HG03442 (cell line): Measurements from ENCODE around the gene SPSB3.
"Not testable (repeated sequence)": the region's sequence is repeated elsewhere in the genome, so short reads cannot be mapped to it uniquely, and the experiment has no call there.

Experiments
- ATAC-seq: cut with Tn5 transposase; IDR thresholded peaks from one replicate; pipeline ENCODE4 v1.9.1; 2021; ENCODE audit warnings: mild to moderate bottlenecking, moderate library complexity; ENCODE audit not compliant: unreplicated experiment

The SPSB3 gene

DNA sequence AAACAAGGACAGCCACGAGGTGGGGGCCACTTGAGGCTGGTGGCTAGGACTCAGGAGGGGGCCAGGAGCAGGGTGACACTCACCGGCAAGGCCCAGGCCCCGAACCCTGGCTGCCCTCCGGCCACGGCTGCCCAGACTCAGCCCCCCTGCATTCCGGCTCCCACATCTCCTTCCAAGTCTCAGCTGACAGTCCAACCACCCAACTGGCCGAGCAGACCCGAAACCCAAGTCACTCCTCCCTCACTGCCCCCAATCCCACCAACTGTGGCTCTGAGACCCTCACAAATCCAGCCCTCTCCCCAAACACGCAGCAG, 34.9 kb upstream of the SPSB3 start:
- ATAC-seq, result no peak

DNA sequence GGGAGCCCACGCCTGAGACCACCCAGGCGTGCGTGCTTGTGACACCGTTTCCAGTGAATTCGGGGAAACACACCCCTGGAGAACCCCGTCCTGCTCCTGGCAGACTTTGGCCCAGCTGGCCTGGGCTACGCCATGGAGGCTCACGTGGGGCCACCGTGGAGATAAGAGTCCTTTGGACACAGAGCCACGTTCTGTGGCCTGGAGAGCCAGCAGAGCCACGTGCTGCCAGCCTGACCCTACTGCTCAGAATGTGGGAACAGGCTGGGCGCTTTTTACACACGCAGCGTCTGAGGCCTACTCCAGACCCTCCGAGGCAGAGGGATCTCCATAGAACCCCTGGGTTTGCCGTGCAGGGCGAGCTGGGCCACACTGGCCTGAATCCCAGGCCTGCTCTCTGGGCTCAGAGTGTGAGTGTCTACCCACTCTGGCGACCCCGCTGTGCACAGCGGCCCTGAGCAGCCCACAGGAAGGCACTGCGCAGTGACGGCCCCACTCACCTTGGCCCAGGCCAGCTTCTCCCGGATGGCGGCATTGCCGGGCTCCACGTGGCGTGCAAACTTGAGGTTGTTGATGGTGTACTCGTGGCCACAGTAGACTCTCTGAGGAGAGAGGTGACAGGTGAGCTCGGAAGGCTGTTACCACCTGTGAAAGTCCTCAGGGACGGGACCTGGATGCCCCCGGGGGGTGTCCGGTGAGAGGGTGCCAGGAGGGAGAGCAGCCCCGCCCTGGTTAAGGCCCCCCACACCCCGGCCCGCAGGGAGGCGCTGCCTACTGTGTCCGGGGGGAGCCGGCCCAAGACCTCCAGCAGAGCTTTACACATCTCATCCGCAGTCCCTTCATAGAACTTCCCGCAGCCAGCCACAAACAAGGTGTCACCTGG, 34.3 kb upstream of the SPSB3 start:
- ATAC-seq, result no peak

DNA sequence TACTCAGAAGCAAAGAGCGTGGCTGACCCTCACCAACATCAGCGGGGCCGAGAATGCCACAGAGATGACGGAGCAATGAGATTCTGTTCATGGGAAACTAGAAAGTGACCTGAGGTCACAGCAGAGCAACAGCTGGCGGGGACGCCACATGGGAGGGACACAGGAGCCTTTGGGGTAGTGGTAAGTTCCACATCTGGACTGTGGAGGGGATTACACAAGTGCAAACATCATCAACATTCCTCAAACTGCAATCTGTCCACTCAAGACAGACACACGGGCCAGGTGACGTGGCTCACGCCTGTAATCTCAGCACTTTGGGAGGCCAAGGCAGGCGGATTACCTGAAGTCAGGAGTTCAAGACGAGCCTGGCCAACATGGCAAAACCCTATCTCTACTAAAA, 33.1 kb upstream of the SPSB3 start:
- ATAC-seq, result no peak

DNA sequence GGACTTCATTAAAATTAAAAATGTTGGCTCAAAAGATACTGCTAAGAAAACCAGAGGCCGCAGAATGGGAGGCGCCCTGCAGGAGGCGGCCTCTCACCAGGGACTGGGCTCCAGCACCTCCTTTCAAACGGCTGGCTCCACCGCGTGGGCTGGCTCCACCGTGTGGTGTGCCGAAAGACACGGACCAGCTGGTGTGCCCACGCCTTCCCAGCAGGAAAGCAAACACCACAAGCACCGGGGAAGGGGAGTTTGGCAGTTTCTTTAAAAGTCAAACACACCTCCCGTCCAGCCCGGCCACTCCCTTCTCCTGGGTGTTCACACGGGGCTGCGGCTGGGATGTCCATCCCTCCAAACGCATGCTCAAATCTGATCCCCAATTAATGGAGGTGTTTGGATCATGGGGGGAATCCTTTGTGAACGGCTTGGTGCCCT, 30.4 kb upstream of the SPSB3 start:
- no peak for ATAC-seq

DNA sequence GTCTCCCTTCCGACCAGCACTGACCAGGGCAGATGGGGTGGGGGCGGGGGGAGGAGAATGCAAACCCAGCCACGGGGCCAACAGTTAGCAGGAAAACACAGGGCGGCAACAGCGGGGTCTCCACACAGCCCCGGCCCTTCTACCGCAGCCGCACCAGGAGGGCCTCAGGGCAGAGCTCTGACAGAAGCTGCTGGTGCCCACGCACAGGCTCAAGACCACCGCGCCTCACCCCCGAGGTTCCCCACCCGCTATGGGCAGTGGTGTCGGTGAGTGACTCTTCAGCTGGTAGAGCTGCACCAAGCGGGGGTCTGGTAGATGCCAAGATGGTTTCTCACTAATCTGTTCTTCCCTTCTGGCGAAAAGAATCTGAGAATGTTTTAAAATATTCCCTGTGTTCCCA, 28.2 kb upstream of the SPSB3 start:
- no peak for ATAC-seq

GRCh38 chr16:1810106-1810505, 27.7 kb upstream of the SPSB3 start:
- no peak for ATAC-seq

DNA sequence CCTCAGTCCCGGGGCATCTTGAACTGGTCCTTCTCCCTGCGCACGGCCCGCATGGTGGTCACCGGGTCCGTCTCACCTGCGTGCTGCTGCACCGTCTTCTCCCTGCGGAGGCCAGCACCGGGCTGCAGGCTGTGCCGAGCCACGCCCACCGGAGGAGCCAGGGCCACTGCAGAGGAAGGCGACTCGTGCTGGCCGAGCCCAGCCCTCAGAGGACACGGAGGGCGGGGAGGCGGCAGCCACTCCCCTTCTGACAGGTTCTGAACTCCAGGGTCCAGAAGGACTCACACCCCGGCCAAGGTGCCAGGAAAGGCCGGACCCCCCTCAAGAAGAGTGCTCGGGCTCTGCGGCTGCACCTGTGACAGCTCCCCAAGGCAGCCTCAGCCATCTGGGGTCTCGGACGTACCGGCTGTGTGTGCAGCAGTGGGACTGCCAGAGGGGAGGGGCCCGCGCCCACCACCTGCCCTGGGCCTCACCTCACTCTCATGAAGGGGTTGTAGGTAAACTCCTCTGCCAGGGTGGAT, 27.0 kb upstream of the SPSB3 start:
- ATAC-seq, result no peak

DNA sequence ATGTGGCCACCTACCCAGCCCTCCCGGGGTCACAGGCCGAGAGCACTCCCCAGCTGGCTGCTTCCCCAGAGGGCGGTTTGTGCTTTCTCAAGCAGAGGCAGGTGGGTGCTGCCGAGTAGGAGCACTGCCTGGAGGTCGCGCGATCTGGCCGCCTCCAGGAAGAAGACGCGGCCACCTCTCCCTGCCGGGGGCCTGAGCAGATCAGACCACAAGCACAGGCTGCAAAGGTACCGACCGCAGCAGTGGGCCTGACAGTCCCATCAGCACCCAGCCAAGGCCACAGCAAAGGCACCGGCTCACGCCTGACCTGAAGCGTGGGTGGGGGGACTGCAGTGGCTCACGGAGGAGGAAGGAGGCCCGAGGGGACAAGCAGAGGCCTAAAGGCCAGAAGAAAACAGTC, 26.3 kb upstream of the SPSB3 start:
- no peak for ATAC-seq

- ATAC-seq, result no peak
Measured at GRCh38 chr16:1807626-1808025, 25.3 kb upstream of the SPSB3 start.

GRCh38 chr16:1800701-1801100, 18.3 kb upstream of the SPSB3 start:
- no peak for ATAC-seq

DNA sequence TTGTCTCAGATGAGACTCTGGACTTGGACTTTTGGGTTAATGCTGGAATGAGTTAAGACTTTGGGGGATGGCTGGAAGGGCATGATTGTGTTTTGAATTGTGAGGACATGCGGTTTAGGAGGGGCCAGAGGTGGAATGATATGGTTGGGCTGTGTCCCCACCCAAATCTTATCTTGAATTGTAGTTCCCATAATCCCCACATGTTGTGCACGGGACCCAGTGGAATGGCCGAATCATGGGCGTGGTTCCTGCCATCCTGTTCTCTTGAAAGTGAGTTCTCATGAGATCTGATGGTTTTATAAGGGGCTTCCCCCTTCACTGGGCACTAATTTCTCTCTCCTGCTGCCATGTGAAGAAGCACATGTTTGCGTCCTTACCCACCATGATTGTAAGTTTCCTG, 16.9 kb upstream of the SPSB3 start:
- not testable (repeated sequence) for ATAC-seq

GRCh38 chr16:1794908-1795666, 12.7 kb upstream of the SPSB3 start:
- ATAC-seq, result no peak

DNA sequence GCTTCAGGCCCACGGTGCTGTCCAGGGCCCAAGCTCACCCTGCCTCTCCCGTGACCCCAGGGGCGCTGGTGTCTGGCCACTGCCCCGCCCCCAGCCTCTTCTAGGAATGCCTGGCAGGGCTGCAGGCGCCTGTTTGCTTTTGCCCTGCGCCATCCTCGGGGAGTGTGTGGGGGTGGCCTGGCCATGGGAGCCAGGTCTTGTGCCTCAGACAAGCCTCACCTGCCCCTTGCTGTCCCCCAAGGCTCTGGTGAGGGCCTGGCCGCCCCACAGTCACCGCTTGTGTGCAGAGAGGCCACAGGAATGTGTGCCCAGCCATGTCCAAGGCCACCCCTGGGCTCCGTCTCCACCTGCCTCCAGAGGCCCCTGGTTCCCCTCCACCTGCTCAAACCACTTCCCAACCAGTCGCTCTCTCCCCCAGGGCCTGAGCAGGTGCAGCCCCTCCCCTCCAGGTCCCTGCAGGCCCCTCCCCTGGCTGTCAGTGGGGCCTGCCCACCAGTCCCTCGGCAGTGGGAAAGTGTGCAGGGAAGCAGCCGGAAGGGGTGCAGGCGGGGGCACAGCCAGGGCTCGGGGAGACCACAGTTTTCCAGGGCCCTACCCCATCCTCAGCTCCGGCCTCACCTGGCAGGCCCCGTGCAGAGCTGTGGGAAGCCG, 12.0 kb upstream of the SPSB3 start:
- ATAC-seq, result no peak

GRCh38 chr16:1793578-1794220, 11.3 kb upstream of the SPSB3 start, which contains the start of gene IGFALS:
Gene IGFALS, minus strand, starts transcription at chr16:1793705. Its CDS starts 53 bp downstream, at chr16:1793652.
- ATAC-seq, result no peak

DNA sequence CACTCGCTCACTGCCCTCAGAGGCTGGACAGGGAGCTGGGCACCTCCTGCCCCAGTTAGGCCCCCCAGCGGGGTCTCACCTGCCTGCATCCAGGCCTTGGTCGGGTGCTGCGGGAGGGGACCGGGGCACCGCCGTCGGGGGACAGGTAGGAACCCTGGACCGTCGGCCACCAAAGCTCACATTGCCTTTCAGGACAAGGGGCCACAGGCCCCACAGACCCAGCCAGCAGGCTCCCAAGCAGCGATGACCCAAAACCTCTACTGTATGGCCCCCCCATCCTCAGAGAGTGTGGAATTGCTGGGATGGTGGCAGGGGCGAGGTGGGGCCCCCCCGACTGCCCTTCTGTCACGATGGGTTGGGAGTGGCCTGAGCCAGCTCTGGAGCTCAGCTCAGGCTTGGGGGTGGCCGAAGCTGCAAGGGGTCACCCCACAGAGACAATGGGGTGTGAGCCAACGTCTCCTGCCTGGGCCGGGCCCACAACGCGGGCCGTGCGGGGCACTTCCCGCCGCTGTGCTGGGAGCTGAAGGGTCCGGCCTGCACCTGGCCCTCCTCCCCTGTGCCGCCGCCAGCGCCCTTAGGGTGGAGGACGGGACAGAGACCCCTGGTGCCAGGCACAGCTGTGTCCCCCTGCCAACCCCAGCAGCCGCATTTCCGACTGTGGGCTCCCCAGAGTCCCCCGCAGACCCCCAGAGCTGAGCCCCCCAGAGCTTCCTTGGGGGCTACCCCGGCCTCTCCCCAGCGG, 10.6 kb upstream of the SPSB3 start:
- ATAC-seq, result no peak

DNA sequence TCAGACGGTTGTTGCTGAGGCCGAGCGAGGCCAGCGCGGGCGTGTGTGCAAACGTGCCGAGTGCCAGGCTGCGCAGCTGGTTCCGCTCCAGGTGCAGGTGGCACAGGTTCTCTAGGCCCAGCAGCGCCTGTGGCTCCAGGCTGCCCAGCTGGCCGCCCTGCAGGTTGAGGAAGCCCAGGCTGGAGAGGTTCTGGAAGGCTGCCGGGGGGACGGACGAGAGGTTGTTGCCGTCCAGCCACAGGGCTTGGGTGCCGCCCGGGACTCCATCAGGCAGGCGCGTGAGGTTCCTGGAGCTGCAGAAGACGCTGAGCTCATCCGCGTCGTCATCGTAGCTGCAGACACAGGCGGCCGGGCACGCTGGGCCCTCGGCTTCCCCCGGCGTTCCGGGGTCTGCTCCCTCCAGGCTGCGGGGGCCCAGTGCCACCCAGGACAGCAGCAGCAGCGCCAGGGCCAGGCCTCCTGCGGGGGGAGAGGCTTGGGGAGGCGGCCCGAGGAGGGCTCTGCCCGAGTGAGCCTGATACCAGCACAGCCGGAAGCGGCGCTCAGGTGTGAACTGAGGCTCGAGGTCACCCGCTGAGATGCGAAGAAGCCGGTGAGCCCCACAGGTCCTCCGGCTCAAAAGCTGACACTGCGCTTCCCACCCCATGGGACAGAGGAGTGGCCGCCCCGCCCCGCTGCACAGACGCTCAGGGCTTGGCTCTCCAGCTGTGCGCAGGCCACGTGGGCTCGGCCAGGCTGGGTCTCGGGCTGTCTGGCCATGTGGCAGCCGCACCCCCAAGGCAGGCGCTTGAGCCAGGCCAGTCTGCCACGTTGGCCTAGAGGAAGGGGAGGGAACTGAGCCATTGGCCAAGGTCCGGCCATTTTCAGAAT, 9.8 kb upstream of the SPSB3 start:
- ATAC-seq, result no peak

DNA sequence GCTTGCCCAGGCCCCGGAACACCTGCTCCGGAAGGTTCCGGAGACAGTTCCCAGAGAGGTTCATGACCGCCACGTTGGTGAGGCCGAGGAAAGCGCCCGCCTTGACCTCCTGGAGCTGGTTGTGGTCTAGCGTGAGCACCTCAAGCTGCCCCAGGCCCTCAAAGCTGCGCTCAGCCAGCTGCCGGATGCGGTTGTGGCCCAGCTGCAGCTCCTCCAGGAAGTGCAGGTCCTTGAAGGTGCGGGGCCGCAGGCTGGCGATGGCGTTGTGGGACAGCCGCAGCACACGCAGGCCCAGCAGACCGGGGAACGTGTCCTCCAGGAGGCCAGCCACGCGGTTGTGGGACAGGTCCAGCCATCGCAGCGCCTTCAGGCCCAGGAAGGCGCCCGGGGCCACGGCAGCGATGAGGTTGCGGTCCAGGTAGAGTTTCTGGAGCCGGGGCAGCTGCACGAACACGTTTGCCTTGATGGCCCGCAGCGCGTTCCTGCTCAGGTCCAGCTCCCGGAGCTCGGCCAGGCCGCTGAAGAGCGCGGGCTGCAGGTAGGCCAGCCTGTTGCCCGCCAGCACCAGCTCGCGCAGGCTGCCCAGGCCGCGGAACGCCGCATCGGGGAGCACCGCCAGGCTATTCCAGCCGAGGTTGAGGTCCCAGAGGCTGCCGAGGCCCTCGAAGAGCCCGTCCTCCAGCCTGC, 9.0 kb upstream of the SPSB3 start:
- no peak for ATAC-seq

DNA sequence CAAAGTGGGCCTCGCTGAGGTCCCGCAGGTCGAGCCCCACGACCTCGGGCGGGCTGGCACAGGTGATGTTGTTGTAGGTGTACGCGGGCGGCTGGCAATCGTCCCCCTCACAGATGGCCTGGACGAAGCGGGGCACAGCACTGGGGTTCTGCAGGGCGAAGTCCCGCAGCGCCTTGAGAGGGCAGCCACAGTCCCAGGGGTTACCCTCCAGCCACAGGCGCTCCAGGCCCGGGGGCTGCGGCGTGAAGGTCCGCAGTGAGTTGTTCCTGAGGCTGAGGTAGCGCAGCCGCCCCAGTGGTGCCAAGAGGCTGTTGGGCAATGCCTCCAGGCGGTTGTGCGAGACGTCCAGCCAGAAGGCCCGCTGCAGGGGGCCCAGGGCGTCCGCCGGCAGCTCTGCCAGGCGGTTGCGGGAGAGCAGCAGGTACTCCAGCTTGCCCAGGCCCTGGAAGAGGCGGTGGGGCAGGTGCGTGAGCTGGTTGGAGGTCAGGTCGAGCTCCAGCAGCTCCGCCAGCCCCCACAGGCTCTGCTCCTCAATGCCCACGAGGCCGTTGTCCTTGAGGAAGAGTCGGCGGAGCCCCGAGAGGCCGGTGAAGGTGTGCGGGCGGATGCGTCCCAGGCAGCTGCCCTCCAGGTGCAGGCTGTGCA, 8.4 kb upstream of the SPSB3 start:
- ATAC-seq, result no peak
